Activated naive CD4-positive, alpha-beta T cell treated with anti-CD3 and anti-CD28 coated beads for 36 hours (primary cell): Measurements from ENCODE around the gene SYT9. TPM values are rescaled to one million over a fixed set of nuclear protein-coding genes. Genes with fewer than 3 reads are reported as not detected.

ENCODE experiments used
- CTCF ChIA-PET: fragments of 350-600 bp; sonication (Branson Sonifier 250); formaldehyde crosslinking; loops from one replicate; lab custom pipeline; 2021; ENCODE audit warnings: antibody characterized with exemption; lab: Charles Lee
- DNase-seq: peaks from one replicate; pipeline ENCODE4 v3.0.0-alpha.2; 2020
- H3K27ac Mint-ChIP-seq: one replicate; pipeline ENCODE4 v1.8.0; 2021; ENCODE audit warnings: mild to moderate bottlenecking, mixed read lengths
- H3K27me3 Mint-ChIP-seq: one replicate; pipeline ENCODE4 v1.8.0; 2021; ENCODE audit warnings: low read depth, mixed read lengths
- H3K36me3 Mint-ChIP-seq: one replicate; pipeline ENCODE4 v1.8.0; 2021; ENCODE audit warnings: low read depth, mixed read lengths
- H3K4me1 Mint-ChIP-seq: one replicate; pipeline ENCODE4 v1.8.0; 2021; ENCODE audit warnings: low read depth, mixed read lengths
- H3K4me3 Mint-ChIP-seq: one replicate; pipeline ENCODE4 v1.8.0; 2021; ENCODE audit warnings: mild to moderate bottlenecking, moderate library complexity, mixed read lengths
- H3K9me3 Mint-ChIP-seq: one replicate; pipeline ENCODE4 v1.8.0; 2021; ENCODE audit warnings: mixed read lengths
- intact Hi-C: fragments of 100-400 bp; cut with micrococcal nuclease; formaldehyde crosslinking; loops from one replicate; pipeline ENCODE4 v1.15.1; 2023
- total RNA-seq, 2 experiments: library from RNA; stranded (reverse); gene quantifications; one replicate each; pipeline ENCODE4 v1.2.3, GENCODE V29; 2021

The SYT9 gene
- total RNA-seq, 2 experiments from 2014 or later, result not detected

DNA sequence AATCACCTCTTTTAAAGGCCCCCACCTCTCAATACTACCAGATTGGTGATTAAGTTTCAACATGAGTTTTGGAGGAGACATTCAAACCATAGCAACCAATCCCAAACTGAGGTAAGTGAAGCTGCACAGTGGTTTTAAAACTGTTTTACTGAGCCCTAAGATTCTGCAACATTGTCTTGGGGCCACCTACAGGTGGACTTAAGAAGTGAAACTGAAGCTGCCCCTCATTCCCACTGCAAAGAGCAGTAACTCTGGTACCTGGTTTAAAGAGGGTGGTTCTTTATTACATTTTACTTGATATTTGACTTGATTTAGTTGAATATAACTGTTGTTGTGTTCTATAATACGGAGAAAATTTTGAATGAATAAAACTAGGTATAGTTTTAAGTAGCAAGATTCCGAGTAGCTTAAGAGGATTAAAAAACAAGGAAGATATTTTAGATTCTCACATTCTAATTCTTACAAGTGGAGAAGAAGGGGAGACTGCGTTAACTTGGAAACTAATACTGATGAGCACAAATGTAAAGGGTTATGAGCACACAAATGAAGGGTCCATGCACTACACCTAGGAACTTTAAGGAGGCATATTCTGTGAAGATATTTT lies 26.7 kb downstream of the SYT9 start:
- Mint-ChIP-seq H3K4me1 (no peaks in the 10 kb centered on the region), H3K36me3 (no peaks in the 10 kb centered on the region), H3K27me3 (peaks cover 3% of the 10 kb centered on the region), H3K27ac (no peak overlapping the region), H3K4me3 (no peak overlapping the region), H3K9me3 (no peaks in the 10 kb centered on the region)
- no peak for DNase-seq
- CTCF ChIA-PET, result interaction anchor here (0.7 to 2.3 kb wide), 5 partner anchors 59 to 466 kb away, joined by 3 to 11 read pairs (median 6); no protein-coding TSS in a partner anchor
- intact Hi-C loops, result loop anchor here (5.0 to 10.0 kb wide), 2 partner anchors 181 to 464 kb away; no protein-coding TSS in a partner anchor

DNA sequence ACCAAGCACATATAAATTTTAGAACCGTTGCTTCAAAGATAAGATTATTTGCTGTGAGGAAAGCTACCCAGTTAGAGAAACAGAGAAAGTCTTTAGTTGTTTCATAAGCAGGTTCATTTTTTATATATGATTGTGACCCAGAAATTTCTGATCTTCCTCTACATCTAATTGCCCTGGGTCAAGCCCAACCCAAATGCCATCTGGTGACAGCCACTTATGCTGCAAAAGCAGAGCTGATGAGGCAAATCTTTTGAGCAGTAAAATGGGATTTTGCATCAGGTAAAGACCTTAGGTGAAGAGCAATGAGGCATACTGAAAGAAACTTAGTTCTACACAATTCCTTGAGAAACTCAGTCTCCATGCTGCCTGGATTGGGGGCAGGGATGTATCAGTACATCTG lies 28.0 kb downstream of the SYT9 start:
- H3K36me3 Mint-ChIP-seq, result no peaks in the 10 kb centered on the region
- H3K27me3 Mint-ChIP-seq, result peaks cover 3% of the 10 kb centered on the region
- H3K27ac Mint-ChIP-seq, result no peak overlapping the region
- no peak for DNase-seq
- H3K4me3 Mint-ChIP-seq, result no peak overlapping the region
- intact Hi-C loops, result loop anchor here (5.0 to 10.0 kb wide), 2 partner anchors 182 to 465 kb away; no protein-coding TSS in a partner anchor
- H3K9me3 Mint-ChIP-seq, result no peaks in the 10 kb centered on the region
- CTCF ChIA-PET, result interaction anchor here (2.1 to 2.3 kb wide), 2 partner anchors 180 to 182 kb away, joined by 8 to 11 read pairs; no protein-coding TSS in a partner anchor
- H3K4me1 Mint-ChIP-seq, result no peaks in the 10 kb centered on the region

DNA sequence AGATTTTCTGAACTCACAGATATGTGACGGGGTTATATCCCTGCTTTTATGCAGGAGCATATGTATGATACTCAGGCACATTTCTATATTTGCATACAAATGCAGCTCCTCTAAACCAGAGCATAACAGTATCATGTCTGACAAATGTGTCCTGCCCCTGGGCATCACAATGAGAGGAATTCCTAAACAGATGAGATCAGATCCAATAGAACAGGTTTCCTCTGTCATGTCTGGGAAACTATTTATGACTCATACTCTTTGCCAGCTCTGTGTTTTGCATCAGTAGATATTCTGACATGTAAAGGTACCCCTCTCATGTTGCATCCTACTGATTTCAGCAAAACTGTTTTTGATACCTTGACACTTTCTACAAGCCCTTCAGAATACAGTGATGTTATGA lies 29.4 kb downstream of the SYT9 start:
- no peak overlapping the region for H3K27ac Mint-ChIP-seq
- intact Hi-C loops, result no loop called here
- no peaks in the 10 kb centered on the region for H3K4me1 Mint-ChIP-seq
- CTCF ChIA-PET, result no interaction called here
- H3K9me3 Mint-ChIP-seq, result peaks cover 3% of the 10 kb centered on the region
- H3K27me3 Mint-ChIP-seq, result peaks cover 8% of the 10 kb centered on the region
- no peak for DNase-seq
- no peak overlapping the region for H3K4me3 Mint-ChIP-seq
- H3K36me3 Mint-ChIP-seq, result no peaks in the 10 kb centered on the region

DNA sequence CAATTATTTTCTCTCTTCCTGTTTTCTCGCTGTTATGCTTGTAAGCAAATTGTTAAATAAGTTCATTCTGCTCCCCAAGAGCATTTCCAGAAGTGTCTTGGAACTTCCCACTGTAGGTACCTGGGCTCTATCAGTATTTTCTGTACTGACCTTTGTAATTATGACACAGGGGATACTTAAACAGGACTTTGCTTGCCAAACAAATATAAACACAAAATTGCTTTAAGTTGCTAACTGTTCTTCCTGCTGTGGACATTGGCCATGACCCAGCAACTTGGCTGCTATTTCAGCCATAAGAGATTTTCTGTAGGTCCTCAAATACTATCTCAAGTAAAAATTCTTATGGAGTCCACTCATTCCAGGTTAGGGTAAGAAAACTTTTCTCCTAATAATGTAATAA lies 30.1 kb downstream of the SYT9 start:
- intact Hi-C loops, result no loop called here
- Mint-ChIP-seq H3K4me1 (no peaks in the 10 kb centered on the region), H3K9me3 (peaks cover 7% of the 10 kb centered on the region), H3K27me3 (peaks cover 8% of the 10 kb centered on the region), H3K4me3 (no peak overlapping the region), H3K27ac (no peak overlapping the region), H3K36me3 (peaks cover 2% of the 10 kb centered on the region)
- CTCF ChIA-PET, result no interaction called here
- DNase-seq, result no peak

DNA sequence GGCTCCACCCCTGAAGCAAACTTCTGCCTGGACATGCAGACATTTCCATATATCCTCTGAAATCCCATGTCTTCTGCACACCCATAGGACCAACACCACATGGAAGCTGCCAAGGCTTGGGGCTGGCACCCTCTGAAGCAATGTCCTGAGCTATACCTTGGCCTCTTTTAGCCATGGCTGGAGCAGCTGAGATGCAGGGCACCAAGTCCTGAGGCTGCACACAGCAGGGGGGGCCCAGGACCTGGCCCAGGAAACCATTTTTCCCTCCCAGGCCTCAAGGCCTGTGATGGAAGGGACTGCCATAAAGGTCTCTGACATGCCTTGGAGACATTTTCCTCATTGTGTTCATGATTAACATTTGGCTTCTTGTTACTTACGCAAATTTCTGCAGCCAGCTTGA lies 34.5 kb downstream of the SYT9 start:
- no peak overlapping the region for H3K27ac Mint-ChIP-seq
- H3K9me3 Mint-ChIP-seq, result peaks cover 11% of the 10 kb centered on the region
- DNase-seq, result no peak
- H3K4me3 Mint-ChIP-seq, result no peak overlapping the region
- H3K27me3 Mint-ChIP-seq, result peaks cover 8% of the 10 kb centered on the region
- intact Hi-C loops, result no loop called here
- CTCF ChIA-PET, result no interaction called here
- H3K4me1 Mint-ChIP-seq, result no peaks in the 10 kb centered on the region
- peaks cover 4% of the 10 kb centered on the region for H3K36me3 Mint-ChIP-seq

DNA sequence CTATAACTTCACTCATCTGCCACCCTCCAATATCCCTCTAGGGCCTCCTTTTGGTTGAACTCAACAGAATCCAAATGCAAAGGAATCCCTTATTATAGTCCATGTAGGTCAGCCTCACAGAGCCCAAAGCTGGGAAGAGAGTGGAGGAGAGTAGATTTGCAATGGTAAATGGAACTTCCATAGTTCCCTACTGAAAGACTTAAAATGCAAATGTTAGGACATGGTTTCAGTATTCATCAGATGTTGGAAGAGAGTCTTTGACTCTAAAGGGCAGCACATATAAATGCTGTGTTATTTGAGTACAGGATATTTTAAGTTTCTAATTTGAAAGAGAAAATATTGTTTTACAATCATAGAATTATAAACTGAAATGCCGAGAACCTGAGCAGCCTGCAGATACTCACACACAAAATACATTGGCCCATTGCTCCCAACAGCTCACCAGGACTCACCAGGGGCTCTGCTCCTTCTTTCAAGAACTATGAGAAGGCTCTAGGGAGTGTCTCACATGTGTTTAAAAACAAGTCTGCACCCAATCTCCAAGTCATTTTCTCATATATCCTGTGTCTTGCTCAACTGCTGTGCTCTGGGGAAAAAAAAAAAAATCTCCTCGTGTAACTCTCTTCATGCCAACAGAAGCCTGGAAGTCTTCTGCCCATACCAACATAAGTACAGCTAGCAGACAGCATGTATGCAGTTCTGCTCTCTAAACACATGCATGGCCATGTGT lies 39.6 kb downstream of the SYT9 start:
- CTCF ChIA-PET, result interaction anchor here (0.6 kb wide), 1 partner anchor 1030 kb away, joined by 3 read pairs; no protein-coding TSS in a partner anchor
- Mint-ChIP-seq H3K36me3 (peaks cover 4% of the 10 kb centered on the region), H3K27ac (no peak overlapping the region), H3K27me3 (peaks cover 9% of the 10 kb centered on the region), H3K9me3 (peaks cover 8% of the 10 kb centered on the region), H3K4me1 (no peaks in the 10 kb centered on the region), H3K4me3 (no peak overlapping the region)
- no peak for DNase-seq
- intact Hi-C loops, result no loop called here

DNA sequence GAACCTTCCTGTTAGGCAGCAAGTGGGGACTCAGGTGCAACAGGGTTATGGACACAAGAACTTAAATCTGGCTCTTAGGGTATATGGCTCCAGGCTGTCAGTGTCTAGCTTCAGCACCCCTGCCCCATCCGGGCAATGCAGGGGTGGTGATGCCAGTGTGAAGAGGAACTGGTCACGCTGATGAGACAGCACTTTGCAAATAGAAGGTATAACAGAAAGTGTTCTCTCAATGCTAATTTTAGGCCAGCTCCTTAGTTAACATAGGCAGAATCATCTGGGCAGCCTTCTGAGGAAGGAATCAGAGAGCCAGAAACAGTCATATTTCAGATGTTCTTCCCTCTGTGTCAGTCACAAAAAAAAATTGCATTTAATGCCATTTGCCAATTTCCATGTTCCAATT lies 41.2 kb downstream of the SYT9 start:
- Mint-ChIP-seq H3K9me3 (no peaks in the 10 kb centered on the region), H3K27me3 (peaks cover 9% of the 10 kb centered on the region), H3K4me1 (no peaks in the 10 kb centered on the region), H3K27ac (no peak overlapping the region), H3K36me3 (no peaks in the 10 kb centered on the region), H3K4me3 (no peak overlapping the region)
- DNase-seq, result no peak
- CTCF ChIA-PET, result no interaction called here
- intact Hi-C loops, result no loop called here

DNA sequence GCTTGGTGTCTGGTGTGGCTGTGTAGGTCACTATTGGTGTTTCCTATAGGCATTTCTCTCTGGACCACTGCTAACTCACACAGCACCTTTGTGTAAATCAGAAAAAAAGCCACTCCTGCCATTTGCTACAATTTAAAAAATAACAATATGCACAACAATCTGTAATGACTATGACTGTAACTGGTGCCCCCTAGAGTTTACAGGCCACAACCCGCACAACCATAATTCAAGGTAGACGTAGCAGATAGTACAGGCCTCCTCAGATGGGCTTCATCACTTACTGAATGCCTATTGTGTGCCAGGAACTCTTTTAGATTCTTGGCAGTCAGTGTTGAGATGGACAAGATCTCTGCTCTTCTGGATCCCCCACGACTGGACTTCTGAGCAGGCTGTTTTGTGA lies 47.7 kb downstream of the SYT9 start:
- Mint-ChIP-seq H3K9me3 (no peaks in the 10 kb centered on the region), H3K36me3 (no peaks in the 10 kb centered on the region), H3K4me1 (no peaks in the 10 kb centered on the region), H3K27ac (no peak overlapping the region), H3K4me3 (no peak overlapping the region), H3K27me3 (no peaks in the 10 kb centered on the region)
- intact Hi-C loops, result no loop called here
- CTCF ChIA-PET, result interaction anchor here (0.6 kb wide), 2 partner anchors 131 to 165 kb away, joined by 4 to 8 read pairs; no protein-coding TSS in a partner anchor
- DNase-seq, result no peak

DNA sequence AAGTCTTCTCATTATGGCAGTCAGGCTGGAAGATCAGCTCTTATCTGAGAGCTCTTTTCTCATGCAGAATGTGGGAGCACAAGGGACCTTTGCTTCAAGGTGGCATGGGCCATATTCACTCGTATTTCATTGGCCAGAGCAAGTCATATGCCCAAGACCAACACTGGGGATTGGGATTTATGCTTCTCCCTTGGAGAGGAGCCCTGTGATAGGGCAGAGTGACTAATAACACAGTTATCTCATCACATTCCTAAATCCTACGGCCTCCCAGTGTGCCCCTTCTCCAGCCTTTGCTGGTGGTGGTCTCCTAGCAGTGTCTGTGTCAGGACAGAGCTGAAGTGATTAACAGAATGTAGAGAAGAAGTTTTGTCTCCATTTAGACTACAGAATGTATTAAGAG lies 48.6 kb downstream of the SYT9 start:
- Mint-ChIP-seq H3K27ac (no peak overlapping the region), H3K27me3 (peaks cover 2% of the 10 kb centered on the region), H3K4me3 (no peak overlapping the region), H3K9me3 (no peaks in the 10 kb centered on the region), H3K36me3 (no peaks in the 10 kb centered on the region), H3K4me1 (no peaks in the 10 kb centered on the region)
- intact Hi-C loops, result no loop called here
- DNase-seq, result no peak
- CTCF ChIA-PET, result no interaction called here

DNA sequence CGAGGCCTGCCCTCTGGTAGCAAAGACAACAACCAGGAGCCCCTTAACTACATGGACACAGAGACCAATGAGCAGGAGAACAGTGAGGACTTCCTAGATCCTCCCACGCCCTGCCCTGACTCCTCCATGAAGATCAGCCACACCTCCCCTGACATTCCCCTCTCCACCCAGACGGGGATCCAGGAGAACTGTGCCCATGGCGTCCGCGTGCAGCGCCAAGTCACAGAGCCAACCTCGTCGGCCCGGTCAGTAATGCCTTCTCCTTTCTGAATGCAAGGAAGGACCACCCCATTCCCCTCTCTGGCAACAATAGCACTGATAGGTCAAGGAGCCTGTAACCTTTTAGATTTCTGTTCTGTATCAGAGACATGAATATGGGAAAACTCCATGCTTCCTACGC lies 51.4 kb downstream of the SYT9 start:
- CTCF ChIA-PET, result no interaction called here

DNA sequence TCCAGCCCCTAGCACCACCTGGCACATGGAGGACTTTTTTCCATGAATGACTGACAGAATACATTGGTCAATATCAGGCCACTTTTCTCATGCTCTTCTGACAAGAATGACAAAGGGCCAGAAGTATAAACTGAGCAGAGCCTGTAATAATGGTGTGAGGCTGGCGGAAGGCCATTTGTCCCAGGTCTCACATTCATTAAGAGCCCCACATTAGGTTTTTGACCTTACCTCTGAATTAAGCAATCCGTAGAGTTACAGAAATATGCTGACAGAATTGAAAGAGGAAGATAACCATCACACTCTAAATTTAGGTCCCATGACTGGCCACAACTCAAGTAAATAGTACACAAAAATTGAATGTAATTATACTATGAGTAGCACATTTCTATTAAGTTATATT lies 55.2 kb downstream of the SYT9 start:
- Mint-ChIP-seq H3K27me3 (peaks cover 13% of the 10 kb centered on the region), H3K36me3 (no peaks in the 10 kb centered on the region), H3K9me3 (no peaks in the 10 kb centered on the region), H3K4me3 (no peak overlapping the region), H3K4me1 (no peaks in the 10 kb centered on the region), H3K27ac (no peak overlapping the region)
- intact Hi-C loops, result no loop called here
- CTCF ChIA-PET, result no interaction called here
- DNase-seq, result no peak

More for the DNA sequence above, 51.4 kb downstream of the SYT9 start:
- no peak overlapping the region for H3K4me3 Mint-ChIP-seq
- H3K27me3 Mint-ChIP-seq, result peaks cover 9% of the 10 kb centered on the region
- no peak overlapping the region for H3K27ac Mint-ChIP-seq
- H3K36me3 Mint-ChIP-seq, result no peaks in the 10 kb centered on the region
- no peak for DNase-seq
- no peaks in the 10 kb centered on the region for H3K9me3 Mint-ChIP-seq
- no peaks in the 10 kb centered on the region for H3K4me1 Mint-ChIP-seq
- intact Hi-C loops, result no loop called here

DNA sequence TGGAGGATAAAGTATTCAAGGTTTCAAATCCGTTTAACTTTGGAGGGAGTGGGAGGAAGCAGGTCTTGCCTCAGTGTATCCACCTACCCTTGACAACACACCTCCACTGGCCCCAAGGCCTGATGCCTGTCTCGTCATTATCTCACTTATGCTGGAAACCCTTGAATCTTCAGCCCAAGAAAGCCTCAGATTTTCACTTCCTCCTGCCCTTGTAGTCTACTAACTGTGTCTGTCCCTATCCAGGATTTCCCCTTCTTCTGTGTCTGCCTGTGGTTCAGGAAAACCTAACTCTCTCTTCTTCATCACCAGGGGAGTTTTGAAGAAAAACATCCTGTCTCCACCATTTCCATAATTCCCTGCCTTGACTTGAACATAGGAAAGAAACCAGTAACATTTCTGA lies 56.1 kb downstream of the SYT9 start:
- Mint-ChIP-seq H3K4me1 (no peaks in the 10 kb centered on the region), H3K27ac (no peak overlapping the region), H3K27me3 (peaks cover 15% of the 10 kb centered on the region), H3K4me3 (no peak overlapping the region), H3K36me3 (no peaks in the 10 kb centered on the region), H3K9me3 (no peaks in the 10 kb centered on the region)
- intact Hi-C loops, result no loop called here
- DNase-seq, result no peak
- CTCF ChIA-PET, result no interaction called here

DNA sequence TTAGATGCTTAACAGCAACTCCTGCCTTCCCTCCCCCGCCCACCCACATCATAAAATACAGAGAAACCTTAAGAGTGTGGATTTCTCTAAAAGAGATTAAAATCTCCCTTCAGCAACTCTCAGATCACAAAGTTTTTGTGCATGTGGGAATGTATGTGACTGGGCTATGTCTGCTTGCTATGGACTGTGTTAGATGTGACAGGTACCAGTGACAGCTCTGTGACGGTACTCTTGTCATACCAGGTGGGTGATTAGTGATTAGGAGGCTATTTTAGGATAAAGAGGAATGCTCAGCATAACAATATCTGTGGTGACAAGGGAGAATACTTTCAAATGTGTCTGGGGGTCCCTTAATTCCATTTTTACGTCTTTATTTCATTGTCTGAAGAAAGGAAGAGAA lies 60.2 kb downstream of the SYT9 start:
- no peak for DNase-seq

More for the DNA sequence above, 60.2 kb downstream of the SYT9 start:
- Mint-ChIP-seq H3K9me3 (no peaks in the 10 kb centered on the region), H3K36me3 (no peaks in the 10 kb centered on the region), H3K27ac (no peak overlapping the region), H3K27me3 (peaks cover 12% of the 10 kb centered on the region), H3K4me3 (no peak overlapping the region), H3K4me1 (no peaks in the 10 kb centered on the region)
- CTCF ChIA-PET, result no interaction called here
- intact Hi-C loops, result no loop called here
